ENCODE results near the gene TPTE2.

DNA sequence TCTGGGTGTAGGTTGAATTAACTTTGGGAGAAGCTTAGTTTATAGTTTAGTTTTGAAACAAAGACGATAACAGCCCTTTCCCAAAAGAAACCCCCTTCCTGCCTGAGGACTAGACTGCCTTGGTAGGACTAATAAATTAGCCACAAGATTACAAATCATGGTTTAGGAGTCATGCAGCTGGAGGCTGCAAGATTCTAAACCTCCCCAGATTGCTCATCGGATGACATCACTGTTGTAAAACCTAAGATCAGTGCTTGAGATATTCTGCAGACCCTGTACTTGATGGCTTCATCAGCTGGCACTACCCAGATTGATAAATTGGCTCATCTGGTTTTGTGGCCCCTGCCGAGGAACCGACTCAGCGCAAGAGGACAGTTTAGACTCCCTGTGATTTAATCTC is 36.2 kb upstream of the TPTE2 start:
- TF ChIP-seq ZNF274 (IDR thresholded peaks at IDR 0.05; ENCODE audit: low read length) (no peak), ZNF274 (tag by site-specific recombination; IDR thresholded peaks at IDR 0.05; ENCODE audit: borderline replicate concordance) (no peak), YY1 (tag by site-specific recombination; IDR thresholded peaks at IDR 0.05) (no peak), MZF1 (tag by site-specific recombination; IDR thresholded peaks at IDR 0.05; ENCODE audit: borderline replicate concordance) (no peak), KLF10 (tag by site-specific recombination; IDR thresholded peaks at IDR 0.05) (no peak), ZNF501 (tag by site-specific recombination; IDR thresholded peaks at IDR 0.05) (no peak), ZIC2 (tag by site-specific recombination; IDR thresholded peaks at IDR 0.05) (no peak), OSR2 (tag by site-specific recombination; IDR thresholded peaks at IDR 0.05) (no peak), ZNF202 (tag by site-specific recombination; IDR thresholded peaks at IDR 0.05; ENCODE audit: borderline replicate concordance) (no peak), ZNF777 (tag by site-specific recombination; IDR thresholded peaks at IDR 0.05; ENCODE audit: borderline replicate concordance) (no peak), ZNF768 (tag by site-specific recombination; IDR thresholded peaks at IDR 0.05) (no peak)
- TF ChIP-seq, protein P1, sequence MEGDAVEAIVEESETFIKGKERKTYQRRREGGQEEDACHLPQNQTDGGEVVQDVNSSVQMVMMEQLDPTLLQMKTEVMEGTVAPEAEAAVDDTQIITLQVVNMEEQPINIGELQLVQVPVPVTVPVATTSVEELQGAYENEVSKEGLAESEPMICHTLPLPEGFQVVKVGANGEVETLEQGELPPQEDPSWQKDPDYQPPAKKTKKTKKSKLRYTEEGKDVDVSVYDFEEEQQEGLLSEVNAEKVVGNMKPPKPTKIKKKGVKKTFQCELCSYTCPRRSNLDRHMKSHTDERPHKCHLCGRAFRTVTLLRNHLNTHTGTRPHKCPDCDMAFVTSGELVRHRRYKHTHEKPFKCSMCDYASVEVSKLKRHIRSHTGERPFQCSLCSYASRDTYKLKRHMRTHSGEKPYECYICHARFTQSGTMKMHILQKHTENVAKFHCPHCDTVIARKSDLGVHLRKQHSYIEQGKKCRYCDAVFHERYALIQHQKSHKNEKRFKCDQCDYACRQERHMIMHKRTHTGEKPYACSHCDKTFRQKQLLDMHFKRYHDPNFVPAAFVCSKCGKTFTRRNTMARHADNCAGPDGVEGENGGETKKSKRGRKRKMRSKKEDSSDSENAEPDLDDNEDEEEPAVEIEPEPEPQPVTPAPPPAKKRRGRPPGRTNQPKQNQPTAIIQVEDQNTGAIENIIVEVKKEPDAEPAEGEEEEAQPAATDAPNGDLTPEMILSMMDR (tag by site-specific recombination; IDR thresholded peaks at IDR 0.05): no peak
- TF ChIP-seq, protein P2, sequence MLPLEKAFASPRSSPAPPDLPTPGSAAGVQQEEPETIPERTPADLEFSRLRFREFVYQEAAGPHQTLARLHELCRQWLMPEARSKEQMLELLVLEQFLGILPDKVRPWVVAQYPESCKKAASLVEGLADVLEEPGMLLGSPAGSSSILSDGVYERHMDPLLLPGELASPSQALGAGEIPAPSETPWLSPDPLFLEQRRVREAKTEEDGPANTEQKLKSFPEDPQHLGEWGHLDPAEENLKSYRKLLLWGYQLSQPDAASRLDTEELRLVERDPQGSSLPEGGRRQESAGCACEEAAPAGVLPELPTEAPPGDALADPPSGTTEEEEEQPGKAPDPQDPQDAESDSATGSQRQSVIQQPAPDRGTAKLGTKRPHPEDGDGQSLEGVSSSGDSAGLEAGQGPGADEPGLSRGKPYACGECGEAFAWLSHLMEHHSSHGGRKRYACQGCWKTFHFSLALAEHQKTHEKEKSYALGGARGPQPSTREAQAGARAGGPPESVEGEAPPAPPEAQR (tag by site-specific recombination; IDR thresholded peaks at IDR 0.05): no peak

Measured in HEK293 (cell line).